ENCODE measurements around the gene KCNT2. TPM values are rescaled to one million over a fixed set of nuclear protein-coding genes. Genes with fewer than 3 reads are reported as not detected.
"Not testable (repeated sequence)": the region's sequence is repeated elsewhere in the genome, so short reads cannot be mapped to it uniquely, and the experiment has no call there.

The KCNT2 gene
- total RNA-seq, 1 experiment from 2014 or later: 0.41 TPM

- ChIA-PET CTCF (interaction anchor here (0.7 kb wide), 1 partner anchor 1754 kb away, joined by 3 read pairs; no protein-coding TSS in a partner anchor), POLR2A (no interaction called here)
- DNase-seq (ENCODE audit: low read depth, low spot score): no peak
- Histone ChIP-seq H3K27me3 (ENCODE audit: control insufficient read depth, insufficient read depth, low read length) (no peaks in the 10 kb centered on the region), H3K27ac (ENCODE audit: low read length) (no peak overlapping the region), H3K36me3 (ENCODE audit: control insufficient read depth, insufficient read depth, low read length) (no peaks in the 10 kb centered on the region), H3K4me3 (ENCODE audit: low read depth in 2 of 2, low read length in 2 of 2) (no peak overlapping the region), H3K4me1 (ENCODE audit: control insufficient read depth, insufficient read depth, low read length) (no peaks in the 10 kb centered on the region), H3K9me3 (ENCODE audit: control insufficient read depth, insufficient read depth, low read depth, low read length) (peaks cover 9% of the 10 kb centered on the region)
- ATAC-seq: no peak
- BruUV-seq (replicated peaks): no TSS peak
- in situ Hi-C loops (cut with HindIII; ENCODE audit: low pct_unique_long_range_greater_than_20kb, low sequenced_read_pairs) (no loop called here), intact Hi-C loops (cut with micrococcal nuclease; ENCODE audit: unreplicated experiment) (no loop called here)
- TF ChIP-seq TCF7L2 (IDR thresholded peaks at IDR 0.05; ENCODE audit: low read depth, low read length): no peak
- no peak for TF ChIP-seq SIN3A (IDR thresholded peaks at IDR 0.05; ENCODE audit: borderline replicate concordance, insufficient read depth, low read depth, low read length)
- TF ChIP-seq CTCF (IDR thresholded peaks at IDR 0.05): no peak
- TF ChIP-seq REST (IDR thresholded peaks at IDR 0.05; ENCODE audit: insufficient read depth in 1 of 2, low read depth in 2 of 2, low read length in 1 of 2): no peak
- TF ChIP-seq POLR2AphosphoS5 (IDR thresholded peaks at IDR 0.05; ENCODE audit: low read depth, low read length): no peak
These were observed 76.3 kb downstream of the KCNT2 start for GRCh38 chr1:196531737-196532524.

GRCh38 chr1:196527919-196528318 lies 80.3 kb downstream of the KCNT2 start:
- no peak for ATAC-seq
- intact Hi-C loops (cut with micrococcal nuclease; ENCODE audit: unreplicated experiment) (no loop called here), in situ Hi-C loops (cut with HindIII; ENCODE audit: low pct_unique_long_range_greater_than_20kb, low sequenced_read_pairs) (no loop called here)
- ChIA-PET CTCF (no interaction called here), POLR2A (no interaction called here)
- no TSS peak for BruUV-seq (replicated peaks)
- Histone ChIP-seq H3K27ac (ENCODE audit: low read length) (no peak overlapping the region), H3K9me3 (ENCODE audit: control insufficient read depth, insufficient read depth, low read depth, low read length) (no peaks in the 10 kb centered on the region), H3K4me3 (ENCODE audit: low read depth in 2 of 2, low read length in 2 of 2) (no peak overlapping the region), H3K4me1 (ENCODE audit: control insufficient read depth, insufficient read depth, low read length) (no peaks in the 10 kb centered on the region), H3K36me3 (ENCODE audit: control insufficient read depth, insufficient read depth, low read length) (no peaks in the 10 kb centered on the region), H3K27me3 (ENCODE audit: control insufficient read depth, insufficient read depth, low read length) (no peaks in the 10 kb centered on the region)
- TF ChIP-seq CTCF (IDR thresholded peaks at IDR 0.05) (no peak), REST (IDR thresholded peaks at IDR 0.05; ENCODE audit: insufficient read depth in 1 of 2, low read depth in 2 of 2, low read length in 1 of 2) (no peak), POLR2AphosphoS5 (IDR thresholded peaks at IDR 0.05; ENCODE audit: low read depth, low read length) (no peak), SIN3A (IDR thresholded peaks at IDR 0.05; ENCODE audit: borderline replicate concordance, insufficient read depth, low read depth, low read length) (no peak), TCF7L2 (IDR thresholded peaks at IDR 0.05; ENCODE audit: low read depth, low read length) (no peak)
- no peak for DNase-seq (ENCODE audit: low read depth, low spot score)

- H3K4me1 ChIP-seq (ENCODE audit: control insufficient read depth, insufficient read depth, low read length); ATAC-seq; intact Hi-C loops (cut with micrococcal nuclease; ENCODE audit: unreplicated experiment); in situ Hi-C loops (cut with HindIII; ENCODE audit: low pct_unique_long_range_greater_than_20kb, low sequenced_read_pairs); H3K27ac ChIP-seq (ENCODE audit: low read length); H3K27me3 ChIP-seq (ENCODE audit: control insufficient read depth, insufficient read depth, low read length); BruUV-seq (replicated peaks); DNase-seq (ENCODE audit: low read depth, low spot score); H3K9me3 ChIP-seq (ENCODE audit: control insufficient read depth, insufficient read depth, low read depth, low read length); H3K4me3 ChIP-seq (ENCODE audit: low read depth in 2 of 2, low read length in 2 of 2); H3K36me3 ChIP-seq (ENCODE audit: control insufficient read depth, insufficient read depth, low read length); CTCF ChIA-PET; POLR2A ChIA-PET: not testable (repeated sequence)
These were observed 85.5 kb downstream of the KCNT2 start for GRCh38 chr1:196522574-196523345.
